Gastrocnemius medialis (tissue), 4 donors: ENCODE data around the gene ZNRF3.

Source experiments
- CTCF ChIP-seq, 5 experiments: fragments of 450-650 bp in 3 of 5; fragments of 200-600 bp in 2 of 5; sonication (generic) in 2 of 5; IDR thresholded peaks in 4 of 5; conservative IDR thresholded peaks in 1 of 5; 1 replicate in 4 of 5; 2 replicates in 1 of 5; pipeline ENCODE4 v1.5.1; 2016 to 2019; ENCODE audit warnings: antibody characterized with exemption in 5 of 5, mild to moderate bottlenecking in 3 of 5, moderate library complexity in 3 of 5
- POLR2A ChIP-seq, 2 donors: fragments of 450-650 bp; IDR thresholded peaks; one replicate each; pipeline ENCODE4 v1.6.1; 2017; ENCODE audit warnings: antibody characterized with exemption in 2 of 2, mild to moderate bottlenecking in 2 of 2, moderate library complexity in 2 of 2

- TF ChIP-seq CTCF (IDR thresholded peaks at IDR 0.05 in 4 of 5, conservative IDR thresholded peaks at IDR 0.05 in 1 of 5), result no peak
- TF ChIP-seq POLR2A (IDR thresholded peaks at IDR 0.05), result no peak
Measured at GRCh38 chr22:29029202-29030000, 146.0 kb downstream of the ZNRF3 start.
